HCT116 (cell line): Measurements from ENCODE around the gene GPR107. TPM values are rescaled to one million over a fixed set of nuclear protein-coding genes. Genes with fewer than 3 reads are reported as not detected.

Source experiments
- ATAC-seq: fragments of 200-7000 bp; cut with Tn5 transposase; 2 replicates; pipeline ENCODE4 v1.9.1; 2020; ENCODE audit warnings: mild to moderate bottlenecking, moderate library complexity
- BruUV-seq: library from RNA; stranded (reverse); fragments of 400-500 nt; replicated peaks from 2 replicates; lab custom pipeline; 2021; lab: Mats Ljungman, UMichigan
- CTCF ChIA-PET: fragments of 300-600 bp; sonication (Branson Sonifier 250); formaldehyde crosslinking; loops from one replicate; lab custom pipeline; 2021; ENCODE audit warnings: antibody characterized with exemption; lab: Charles Lee
- POLR2A ChIA-PET: fragments of 300-600, 350-600 bp; sonication (Branson Sonifier 250); formaldehyde crosslinking; loops from one replicate; lab custom pipeline; 2021; ENCODE audit warnings: antibody characterized with exemption; lab: Charles Lee
- RAD21 ChIA-PET, 2 experiments: fragments of 300-600 bp; sonication (Branson Sonifier 250); formaldehyde crosslinking; loops; one replicate each; lab custom pipeline; 2023; ENCODE audit warnings: low total read pairs in 2 of 2; ENCODE audit not compliant: uncharacterized antibody in 2 of 2, unreplicated experiment in 2 of 2, low non-redundant PET in 1 of 2; lab: Charles Lee
- DNase-seq: peaks from one replicate; pipeline ENCODE4 v3.0.0-alpha.2; 2010; ENCODE audit warnings: low read depth, low spot score
- H2AFZ ChIP-seq: fragments of 200-600 bp; shearing (Covaris generic), sonication (generic); 2 replicates; pipeline ENCODE4 v1.6.1; 2017; ENCODE audit warnings: low read depth, mixed run types, mixed read lengths, antibody characterized with exemption, low read length; ENCODE audit not compliant: poor library complexity, severe bottlenecking
- H3K27ac ChIP-seq: 2 replicates; pipeline ENCODE4 v1.5.1; 2012; ENCODE audit warnings: low read depth, low read length
- H3K27me3 ChIP-seq: fragments of 200-600 bp; sonication (generic); 2 replicates; pipeline ENCODE4 v1.6.1; 2016; ENCODE audit warnings: mixed run types, low read length, mixed read lengths; ENCODE audit not compliant: insufficient read depth
- H3K36me3 ChIP-seq, 2 experiments: fragments of 200-500 bp in 1 of 2; fragments of 200-600 bp in 1 of 2; sonication (Bioruptor generic) in 1 of 2; sonication (generic) in 1 of 2; 2 replicates each; pipeline versions ENCODE4 v1.5.1 to v1.6.1; 2014 to 2016; ENCODE audit warnings: low read length in 2 of 2, inconsistent platforms in 1 of 2, mixed read lengths in 1 of 2, mixed run types in 1 of 2; ENCODE audit not compliant: insufficient read depth in 2 of 2, control insufficient read depth in 1 of 2
- H3K4me1 ChIP-seq, 2 experiments: fragments of 200-600 bp in 1 of 2; sonication (generic) in 1 of 2; 2 replicates each; pipeline versions ENCODE4 v1.5.1 to v1.6.1; 2012 to 2017; ENCODE audit warnings: low read length in 2 of 2, inconsistent platforms in 1 of 2, mild to moderate bottlenecking in 1 of 2, mixed read lengths in 1 of 2, mixed run types in 1 of 2, moderate library complexity in 1 of 2; ENCODE audit not compliant: insufficient read depth in 2 of 2, control insufficient read depth in 1 of 2
- H3K4me2 ChIP-seq: fragments of 200-600 bp; sonication (generic); 2 replicates; pipeline ENCODE4 v1.6.1; 2017; ENCODE audit warnings: mixed run types, low read length, mixed read lengths
- H3K4me3 ChIP-seq, 2 experiments: fragments of 200-600 bp in 1 of 2; sonication (generic) in 1 of 2; replicated peaks in 1 of 2; 2 replicates each; pipeline ENCODE4 v1.5.1; 2011 to 2016; ENCODE audit warnings: low read length in 2 of 2, control low read depth in 1 of 2, low read depth in 1 of 2, mild to moderate bottlenecking in 1 of 2, mixed read lengths in 1 of 2, mixed run types in 1 of 2
- H3K79me2 ChIP-seq: fragments of 200-600 bp; sonication (generic); 2 replicates; pipeline ENCODE4 v1.6.1; 2017; ENCODE audit warnings: mild to moderate bottlenecking, mixed run types, low read length, moderate library complexity, mixed read lengths; ENCODE audit not compliant: insufficient read depth
- H3K9ac ChIP-seq: fragments of 200-600 bp; sonication (generic); 2 replicates; pipeline ENCODE4 v1.6.1; 2016; ENCODE audit warnings: low read length, mixed read lengths
- H3K9me2 ChIP-seq: fragments of 200-600 bp; sonication (generic), shearing (Covaris generic); 2 replicates; pipeline ENCODE4 v1.6.1; 2017; ENCODE audit warnings: mixed run types, mild to moderate bottlenecking, moderate library complexity; ENCODE audit not compliant: insufficient read depth
- H3K9me3 ChIP-seq, 2 experiments: fragments of 200-500 bp in 1 of 2; fragments of 200-600 bp in 1 of 2; sonication (Bioruptor generic) in 1 of 2; sonication (generic) in 1 of 2; 2 replicates each; pipeline ENCODE4 v1.6.1; 2014 to 2017; ENCODE audit warnings: low read length in 2 of 2, mixed read lengths in 2 of 2, inconsistent platforms in 1 of 2, low read depth in 1 of 2, mild to moderate bottlenecking in 1 of 2, mixed run types in 1 of 2, moderate library complexity in 1 of 2; ENCODE audit not compliant: control insufficient read depth in 1 of 2, insufficient read depth in 1 of 2
- H4K20me1 ChIP-seq: fragments of 200-600 bp; sonication (generic), shearing (Covaris generic); 2 replicates; pipeline ENCODE4 v1.6.1; 2017; ENCODE audit warnings: mixed run types, mild to moderate bottlenecking, moderate library complexity; ENCODE audit not compliant: insufficient read depth
- CBX3 ChIP-seq: IDR thresholded peaks from 2 replicates; pipeline ENCODE4 v1.6.1; 2012; ENCODE audit warnings: low read depth
- EGR1 ChIP-seq: IDR thresholded peaks from 2 replicates; pipeline ENCODE4 v1.6.1; 2012; ENCODE audit warnings: low read depth
- ELF1 ChIP-seq: IDR thresholded peaks from 2 replicates; pipeline ENCODE4 v1.6.1; 2012; ENCODE audit warnings: low read depth, borderline replicate concordance
- FOSL1 ChIP-seq: IDR thresholded peaks from 2 replicates; pipeline ENCODE4 v1.6.1; 2012; ENCODE audit warnings: low read depth
- JUND ChIP-seq: IDR thresholded peaks from 2 replicates; pipeline ENCODE4 v1.6.1; 2012
- POLR2A ChIP-seq: IDR thresholded peaks from 2 replicates; pipeline ENCODE4 v1.7.0; 2011; ENCODE audit warnings: borderline replicate concordance; ENCODE audit not compliant: insufficient read depth, insufficient read length; ENCODE audit errors: extremely low read depth
- RAD21 ChIP-seq: IDR thresholded peaks from 2 replicates; pipeline ENCODE4 v1.6.1; 2012; ENCODE audit warnings: low read depth, mild to moderate bottlenecking
- SRF ChIP-seq: IDR thresholded peaks from 2 replicates; pipeline ENCODE4 v1.6.1; 2012; ENCODE audit warnings: low read depth
- TCF7L2 ChIP-seq: IDR thresholded peaks from 2 replicates; pipeline ENCODE4 v1.7.0; 2011; ENCODE audit warnings: borderline replicate concordance, inconsistent platforms; ENCODE audit not compliant: insufficient read depth, insufficient read length; ENCODE audit errors: extremely low read depth
- YY1 ChIP-seq: IDR thresholded peaks from 2 replicates; pipeline ENCODE4 v1.6.1; 2011; ENCODE audit warnings: low read length, low read depth, moderate library complexity, mild to moderate bottlenecking; ENCODE audit not compliant: insufficient replicate concordance; ENCODE audit errors: extremely low read depth
- ZFX ChIP-seq: fragments of 450-650 bp; IDR thresholded peaks from 2 replicates; pipeline ENCODE4 v1.6.1; 2017
- ZNF274 ChIP-seq: fragments of 200-500 bp; sonication (Bioruptor generic); IDR thresholded peaks from 2 replicates; pipeline ENCODE4 v1.6.1; 2014; ENCODE audit warnings: mild to moderate bottlenecking, low read depth, low read length, inconsistent platforms
- intact Hi-C: fragments of 100-400 bp; cut with micrococcal nuclease; formaldehyde crosslinking; loops from 2 replicates; pipeline ENCODE4 v1.10.0; 2022
- total RNA-seq: library from RNA; stranded (reverse); gene quantifications from one replicate; pipeline ENCODE4 v1.2.1, GENCODE V29; 2021; ENCODE audit not compliant: unreplicated experiment
- TF ChIP-seq, protein P1 (sequence below): IDR thresholded peaks from 2 replicates; pipeline ENCODE4 v1.6.1; 2012
- TF ChIP-seq, protein P2 (sequence below), 3 experiments: fragments of 200-600 bp in 1 of 3; sonication (generic) in 1 of 3; IDR thresholded peaks in 2 of 3; conservative IDR thresholded peaks in 1 of 3; 2 replicates each; pipeline ENCODE4 v1.5.1; 2012 to 2017; ENCODE audit warnings: low read depth in 2 of 3, low read length in 2 of 3, antibody characterized with exemption in 1 of 3, borderline replicate concordance in 1 of 3, control low read depth in 1 of 3, mild to moderate bottlenecking in 1 of 3, mixed read lengths in 1 of 3, mixed run types in 1 of 3, moderate library complexity in 1 of 3; ENCODE audit not compliant: insufficient read depth in 1 of 3
- TF ChIP-seq, protein P3 (sequence below): IDR thresholded peaks from 2 replicates; pipeline ENCODE4 v1.6.1; 2012
- TF ChIP-seq, protein P4 (sequence below): IDR thresholded peaks from 2 replicates; pipeline ENCODE4 v1.6.1; 2011; ENCODE audit warnings: mild to moderate bottlenecking, low read length, moderate library complexity; ENCODE audit not compliant: insufficient replicate concordance; ENCODE audit errors: extremely low read depth

GPR107 gene
- total RNA-seq, 1 experiment from 2014 or later = 32.5 TPM

- Histone ChIP-seq H3K79me2 (no peaks in the 10 kb centered on the region), H3K9me3 (no peaks in the 10 kb centered on the region), H3K27ac (no peak overlapping the region), H3K27me3 (no peaks in the 10 kb centered on the region), H3K9me2 (no peaks in the 10 kb centered on the region), H3K36me3 (no peaks in the 10 kb centered on the region), H3K4me2 (no peak overlapping the region), H3K4me3 (no peak overlapping the region), H4K20me1 (no peaks in the 10 kb centered on the region), H3K9ac (no peak overlapping the region), H2AFZ (no peak overlapping the region), H3K4me1 (peaks cover 6 to 23% of the 10 kb centered on the region in 2 experiments)
- no peak for TF ChIP-seq RAD21
- no peak for TF ChIP-seq EGR1
- TF ChIP-seq ELF1 = no peak
- TF ChIP-seq, protein P1, sequence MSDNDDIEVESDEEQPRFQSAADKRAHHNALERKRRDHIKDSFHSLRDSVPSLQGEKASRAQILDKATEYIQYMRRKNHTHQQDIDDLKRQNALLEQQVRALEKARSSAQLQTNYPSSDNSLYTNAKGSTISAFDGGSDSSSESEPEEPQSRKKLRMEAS = no peak
- TF ChIP-seq POLR2A = no peak
- TF ChIP-seq, protein P2, sequence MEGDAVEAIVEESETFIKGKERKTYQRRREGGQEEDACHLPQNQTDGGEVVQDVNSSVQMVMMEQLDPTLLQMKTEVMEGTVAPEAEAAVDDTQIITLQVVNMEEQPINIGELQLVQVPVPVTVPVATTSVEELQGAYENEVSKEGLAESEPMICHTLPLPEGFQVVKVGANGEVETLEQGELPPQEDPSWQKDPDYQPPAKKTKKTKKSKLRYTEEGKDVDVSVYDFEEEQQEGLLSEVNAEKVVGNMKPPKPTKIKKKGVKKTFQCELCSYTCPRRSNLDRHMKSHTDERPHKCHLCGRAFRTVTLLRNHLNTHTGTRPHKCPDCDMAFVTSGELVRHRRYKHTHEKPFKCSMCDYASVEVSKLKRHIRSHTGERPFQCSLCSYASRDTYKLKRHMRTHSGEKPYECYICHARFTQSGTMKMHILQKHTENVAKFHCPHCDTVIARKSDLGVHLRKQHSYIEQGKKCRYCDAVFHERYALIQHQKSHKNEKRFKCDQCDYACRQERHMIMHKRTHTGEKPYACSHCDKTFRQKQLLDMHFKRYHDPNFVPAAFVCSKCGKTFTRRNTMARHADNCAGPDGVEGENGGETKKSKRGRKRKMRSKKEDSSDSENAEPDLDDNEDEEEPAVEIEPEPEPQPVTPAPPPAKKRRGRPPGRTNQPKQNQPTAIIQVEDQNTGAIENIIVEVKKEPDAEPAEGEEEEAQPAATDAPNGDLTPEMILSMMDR (IDR thresholded peaks at IDR 0.05 in 2 of 3, conservative IDR thresholded peaks at IDR 0.05 in 1 of 3; ENCODE audit: borderline replicate concordance in 1 of 3, insufficient read depth in 1 of 3, low read depth in 2 of 3, low read length in 2 of 3) = no peak
- TF ChIP-seq ZNF274 = no peak
- TF ChIP-seq SRF = no peak
- TF ChIP-seq, protein P3, sequence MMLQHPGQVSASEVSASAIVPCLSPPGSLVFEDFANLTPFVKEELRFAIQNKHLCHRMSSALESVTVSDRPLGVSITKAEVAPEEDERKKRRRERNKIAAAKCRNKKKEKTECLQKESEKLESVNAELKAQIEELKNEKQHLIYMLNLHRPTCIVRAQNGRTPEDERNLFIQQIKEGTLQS = no peak
- no TSS peak for BruUV-seq
- DNase-seq = no peak
- no peak for ATAC-seq
- ChIA-PET RAD21 (no interaction called here), CTCF (no interaction called here), POLR2A (no interaction called here)
- intact Hi-C loops = no loop called here
These were observed 66.5 kb downstream of the GPR107 start for GRCh38 chr9:130120299-130120587.

- ChIA-PET RAD21 (no interaction called here), CTCF (no interaction called here), POLR2A (no interaction called here)
- no peak overlapping the region for H3K4me3 ChIP-seq
- no peaks in the 10 kb centered on the region for H3K36me3 ChIP-seq
- H2AFZ ChIP-seq = no peak overlapping the region
- DNase-seq (no peak), ATAC-seq (no peak)
- H3K9me3 ChIP-seq = no peaks in the 10 kb centered on the region
- no TSS peak for BruUV-seq
- intact Hi-C loops = no loop called here
- H4K20me1 ChIP-seq = no peaks in the 10 kb centered on the region
- H3K9me2 ChIP-seq = no peaks in the 10 kb centered on the region
- no peak overlapping the region for H3K27ac ChIP-seq
- H3K79me2 ChIP-seq = no peaks in the 10 kb centered on the region
- H3K27me3 ChIP-seq = no peaks in the 10 kb centered on the region
- no peak overlapping the region for H3K9ac ChIP-seq
- H3K4me1 ChIP-seq = peaks cover 6 to 23% of the 10 kb centered on the region in 2 experiments
- no peak overlapping the region for H3K4me2 ChIP-seq
- no peak for TF ChIP-seq FOSL1
- no peak for TF ChIP-seq CBX3
- no peak for TF ChIP-seq TCF7L2
- no peak for TF ChIP-seq EGR1
- no peak for TF ChIP-seq SRF
- TF ChIP-seq YY1 = no peak
- TF ChIP-seq ZFX = no peak
- TF ChIP-seq JUND = no peak
- TF ChIP-seq, protein P4, sequence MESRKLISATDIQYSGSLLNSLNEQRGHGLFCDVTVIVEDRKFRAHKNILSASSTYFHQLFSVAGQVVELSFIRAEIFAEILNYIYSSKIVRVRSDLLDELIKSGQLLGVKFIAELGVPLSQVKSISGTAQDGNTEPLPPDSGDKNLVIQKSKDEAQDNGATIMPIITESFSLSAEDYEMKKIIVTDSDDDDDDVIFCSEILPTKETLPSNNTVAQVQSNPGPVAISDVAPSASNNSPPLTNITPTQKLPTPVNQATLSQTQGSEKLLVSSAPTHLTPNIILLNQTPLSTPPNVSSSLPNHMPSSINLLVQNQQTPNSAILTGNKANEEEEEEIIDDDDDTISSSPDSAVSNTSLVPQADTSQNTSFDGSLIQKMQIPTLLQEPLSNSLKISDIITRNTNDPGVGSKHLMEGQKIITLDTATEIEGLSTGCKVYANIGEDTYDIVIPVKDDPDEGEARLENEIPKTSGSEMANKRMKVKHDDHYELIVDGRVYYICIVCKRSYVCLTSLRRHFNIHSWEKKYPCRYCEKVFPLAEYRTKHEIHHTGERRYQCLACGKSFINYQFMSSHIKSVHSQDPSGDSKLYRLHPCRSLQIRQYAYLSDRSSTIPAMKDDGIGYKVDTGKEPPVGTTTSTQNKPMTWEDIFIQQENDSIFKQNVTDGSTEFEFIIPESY = no peak
These were observed 67.1 kb downstream of the GPR107 start for GRCh38 chr9:130120832-130121231.
